GM10266 (cell line): ENCODE results near the gene BNIP5.
A peak's percentile ranks its signal among the peaks of the same experiment; 100 is the strongest.

Experiments used
- DNase-seq: peaks from one replicate; pipeline ENCODE4 v3.0.0; 2012; ENCODE audit errors: extremely low spot score
- TF ChIP-seq, protein P1 (sequence below): IDR thresholded peaks from 2 replicates; pipeline ENCODE4 v1.5.1; 2012; ENCODE audit warnings: mild to moderate bottlenecking, low read depth; ENCODE audit not compliant: control insufficient read depth, insufficient read depth; ENCODE audit errors: missing control alignments

Gene BNIP5

DNA sequence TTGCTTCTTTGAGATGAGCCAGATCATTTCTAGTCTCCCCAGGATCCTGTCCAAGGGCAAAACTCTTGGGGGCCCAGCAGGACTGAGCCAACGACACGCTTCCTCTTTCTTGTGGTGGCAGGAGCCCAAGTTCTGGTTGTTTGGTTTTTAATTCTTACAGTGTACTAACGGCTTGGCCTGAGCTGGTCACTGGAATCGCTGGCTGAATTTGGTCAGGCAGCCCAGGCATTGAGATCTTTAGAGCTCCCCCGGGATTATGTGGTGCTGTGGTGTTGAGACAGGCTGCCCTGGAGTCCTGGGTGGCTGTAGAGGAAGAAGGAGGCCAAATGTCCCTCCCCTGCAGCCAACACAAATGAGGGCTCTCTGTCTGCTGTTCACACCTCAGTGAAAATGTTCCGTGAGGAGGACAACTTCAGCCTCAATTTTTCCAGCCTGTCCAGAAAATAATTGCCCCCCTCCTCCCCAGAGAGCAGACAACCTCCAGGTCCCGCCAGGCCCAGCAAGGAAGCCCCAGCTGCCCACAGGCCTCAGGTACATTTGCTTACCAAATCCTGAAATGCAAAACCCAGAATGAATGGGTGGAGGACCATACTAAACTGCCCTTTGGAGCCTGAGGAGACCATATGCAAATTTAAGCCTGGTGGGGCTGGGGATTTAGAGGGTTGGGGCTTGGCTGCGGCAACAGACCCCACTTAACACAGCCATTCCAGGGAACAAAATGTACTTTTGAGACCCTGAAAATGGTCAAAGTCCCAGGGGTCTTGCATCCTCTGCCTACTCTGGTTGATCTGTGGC is 23.6 kb downstream of the BNIP5 start:
- TF ChIP-seq, protein P1, sequence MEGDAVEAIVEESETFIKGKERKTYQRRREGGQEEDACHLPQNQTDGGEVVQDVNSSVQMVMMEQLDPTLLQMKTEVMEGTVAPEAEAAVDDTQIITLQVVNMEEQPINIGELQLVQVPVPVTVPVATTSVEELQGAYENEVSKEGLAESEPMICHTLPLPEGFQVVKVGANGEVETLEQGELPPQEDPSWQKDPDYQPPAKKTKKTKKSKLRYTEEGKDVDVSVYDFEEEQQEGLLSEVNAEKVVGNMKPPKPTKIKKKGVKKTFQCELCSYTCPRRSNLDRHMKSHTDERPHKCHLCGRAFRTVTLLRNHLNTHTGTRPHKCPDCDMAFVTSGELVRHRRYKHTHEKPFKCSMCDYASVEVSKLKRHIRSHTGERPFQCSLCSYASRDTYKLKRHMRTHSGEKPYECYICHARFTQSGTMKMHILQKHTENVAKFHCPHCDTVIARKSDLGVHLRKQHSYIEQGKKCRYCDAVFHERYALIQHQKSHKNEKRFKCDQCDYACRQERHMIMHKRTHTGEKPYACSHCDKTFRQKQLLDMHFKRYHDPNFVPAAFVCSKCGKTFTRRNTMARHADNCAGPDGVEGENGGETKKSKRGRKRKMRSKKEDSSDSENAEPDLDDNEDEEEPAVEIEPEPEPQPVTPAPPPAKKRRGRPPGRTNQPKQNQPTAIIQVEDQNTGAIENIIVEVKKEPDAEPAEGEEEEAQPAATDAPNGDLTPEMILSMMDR: no peak
- peak; percentile 26 for DNase-seq

DNA sequence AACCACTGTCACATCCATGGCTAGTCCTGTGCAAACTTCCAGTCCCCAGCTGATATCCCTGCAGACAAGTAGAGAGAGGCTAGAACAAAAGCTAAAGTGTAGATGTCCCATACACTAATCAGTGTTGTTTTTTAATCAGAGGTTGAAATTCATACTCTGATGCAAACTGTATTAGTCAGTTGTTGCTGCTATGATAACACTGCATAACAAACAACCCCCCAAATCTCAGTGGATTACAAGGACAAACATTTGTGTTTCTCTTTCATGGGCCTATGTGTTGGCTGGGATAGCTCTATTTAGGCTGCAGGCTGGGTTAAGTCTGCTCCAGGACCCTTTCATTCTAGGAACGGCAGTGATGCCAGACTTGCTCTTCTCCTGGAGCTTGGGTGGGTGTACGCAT is 26.8 kb downstream of the BNIP5 start:
- TF ChIP-seq, protein P1: no peak
- DNase-seq: no peak

DNA sequence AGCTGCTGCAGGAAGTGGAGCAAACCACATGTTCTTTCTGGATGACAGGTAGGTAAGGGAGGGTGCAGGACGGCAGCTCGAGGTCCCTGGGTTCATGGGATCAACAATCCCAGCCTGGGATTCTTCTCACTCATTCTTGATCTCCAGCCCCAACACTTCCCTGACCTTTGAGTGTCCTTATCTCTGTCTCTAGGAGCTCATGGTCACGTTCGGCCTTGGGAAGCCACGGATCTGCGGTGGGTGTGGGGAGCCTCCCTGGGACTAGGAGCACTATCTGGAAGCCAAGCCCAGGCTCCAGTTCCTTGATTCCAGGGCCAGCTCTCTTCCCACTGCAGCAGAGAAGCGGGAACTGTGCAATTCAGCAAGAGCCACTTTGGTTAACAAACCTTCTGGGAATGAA is 27.5 kb downstream of the BNIP5 start:
- DNase-seq: no peak
- TF ChIP-seq, protein P1: no peak

- TF ChIP-seq, protein P1: no peak
- no peak for DNase-seq
Observed at GRCh38 chr6:36308514-36308913, 28.2 kb downstream of the BNIP5 start.

DNA sequence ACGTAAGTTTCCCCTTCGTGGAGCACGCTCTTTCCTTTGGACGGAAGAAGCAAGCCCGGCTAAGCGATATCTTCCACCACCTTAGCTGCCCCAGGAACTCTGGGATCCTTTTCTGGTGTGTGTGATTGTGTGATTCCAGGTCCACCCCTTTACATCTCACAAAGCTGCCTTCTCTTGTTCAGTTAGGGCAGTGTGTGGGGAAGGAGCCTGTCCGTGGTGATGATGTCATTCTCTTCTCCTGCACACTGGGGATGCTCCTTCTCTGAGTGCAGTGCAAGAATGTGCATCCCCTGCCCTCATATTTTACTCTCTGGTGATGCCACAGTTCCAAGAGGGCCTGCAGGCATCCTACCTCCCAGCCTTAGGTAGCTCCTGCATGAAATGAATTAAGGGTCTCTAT is 30.3 kb downstream of the BNIP5 start:
- TF ChIP-seq, protein P1: no peak

GRCh38 chr6:36305885-36306284 is 30.8 kb downstream of the BNIP5 start:
- DNase-seq: no peak
- TF ChIP-seq, protein P1: no peak

More for the DNA sequence above, 30.3 kb downstream of the BNIP5 start:
- no peak for DNase-seq

DNA sequence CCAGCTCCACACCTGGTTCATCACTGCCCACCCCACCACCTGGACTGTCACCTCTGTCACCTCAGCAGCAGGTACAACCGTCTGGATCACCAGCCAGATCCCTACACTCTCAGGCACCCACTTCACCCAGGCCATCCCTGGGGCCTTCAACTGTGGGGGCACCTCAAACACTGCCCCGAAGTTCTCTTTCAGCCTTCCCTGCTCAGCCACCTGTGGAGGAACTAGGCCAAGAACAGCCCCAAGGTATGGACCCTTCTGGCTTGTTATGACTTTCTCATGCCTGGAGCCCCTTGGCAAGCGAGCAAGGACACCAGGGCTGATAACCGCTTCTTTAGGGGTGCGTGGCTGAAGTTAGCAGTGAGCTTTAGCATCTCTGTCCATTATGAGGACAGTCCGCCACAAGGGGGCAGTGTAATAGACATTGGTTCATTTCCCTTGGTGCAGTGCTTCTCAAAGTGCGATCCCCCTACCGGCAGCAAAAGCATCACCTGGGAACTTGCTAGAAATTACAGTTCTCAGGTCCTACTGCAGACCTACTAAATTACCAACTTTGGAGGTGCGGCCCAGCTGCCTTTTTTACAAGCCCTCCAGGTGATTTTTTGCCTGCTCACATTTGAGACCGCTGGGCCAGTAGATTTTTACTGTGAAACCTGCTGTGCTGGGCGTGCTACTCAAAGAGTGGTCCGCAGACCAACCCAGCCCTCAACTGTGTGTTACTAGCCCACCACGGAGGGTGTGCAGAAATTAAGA is 34.3 kb downstream of the BNIP5 start:
- TF ChIP-seq, protein P1: peak; percentile 92
- DNase-seq: peak; percentile 84
